ENCODE measurements around the gene OLFML2A. TPM values are rescaled to one million over a fixed set of nuclear protein-coding genes. Genes with fewer than 3 reads are reported as not detected.

OLFML2A gene
- total RNA-seq, 1 donor: 0.31 TPM

DNA sequence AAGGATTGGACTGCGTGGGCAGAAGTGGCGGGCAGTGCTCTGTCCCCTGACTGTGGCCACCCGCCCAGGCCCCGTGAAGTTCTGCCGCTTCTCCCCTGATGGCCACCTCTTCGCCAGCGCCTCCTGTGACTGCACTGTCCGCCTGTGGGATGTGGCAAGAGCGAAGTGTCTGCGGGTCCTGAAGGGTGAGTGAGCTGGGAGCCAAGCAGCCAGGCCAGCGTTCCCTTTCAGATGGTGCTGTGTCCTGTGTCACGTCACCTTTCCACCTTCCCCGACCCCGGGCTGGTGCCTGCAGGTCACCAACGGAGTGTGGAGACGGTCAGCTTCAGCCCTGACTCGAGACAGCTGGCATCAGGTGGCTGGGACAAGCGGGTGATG is 78.6 kb downstream of the OLFML2A start:
- H3K4me3 ChIP-seq (ENCODE audit: low read length): no peak overlapping the region

DNA sequence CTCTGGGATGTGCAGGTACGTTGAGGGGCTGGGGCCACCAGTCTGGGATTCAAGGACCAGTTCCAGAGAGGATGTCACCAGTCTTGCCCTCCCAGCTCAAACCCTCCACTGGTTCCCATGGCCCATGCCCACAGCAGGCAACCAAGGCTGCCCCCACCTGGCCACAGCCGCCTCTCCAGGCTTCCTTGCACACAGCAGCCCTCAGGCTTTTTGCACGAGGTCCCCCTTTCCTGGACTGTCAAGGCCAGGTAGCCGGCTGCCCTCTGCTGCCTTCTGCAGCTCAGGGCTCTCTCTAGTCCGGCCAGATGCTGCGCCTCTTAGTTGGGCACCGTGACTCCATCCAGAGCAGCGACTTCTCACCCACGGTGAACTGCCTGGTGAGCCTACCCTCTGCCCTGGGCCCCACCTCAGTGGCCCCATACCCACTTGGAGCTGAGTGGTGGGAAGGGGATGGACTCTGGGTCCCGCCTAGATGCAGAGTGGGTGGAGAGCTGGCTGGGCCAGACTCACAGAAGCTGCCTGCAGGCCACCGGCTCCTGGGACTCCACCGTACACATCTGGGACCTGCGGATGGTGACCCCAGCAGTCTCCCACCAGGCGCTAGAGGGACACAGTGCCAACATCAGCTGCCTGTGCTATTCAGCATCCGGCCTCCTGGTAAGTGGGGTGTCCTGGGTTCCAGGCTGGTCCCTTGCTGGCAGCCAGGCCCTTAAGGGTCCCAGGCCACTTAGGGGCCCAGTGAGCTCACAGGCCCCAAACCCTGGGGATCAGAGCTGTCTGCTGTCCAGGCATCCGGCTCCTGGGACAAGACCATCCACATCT is 79.2 kb downstream of the OLFML2A start:
- Histone ChIP-seq H3K4me3 (ENCODE audit: low read length) (no peak overlapping the region), H3K27me3 (ENCODE audit: insufficient read depth, low read length) (no peaks in the 10 kb centered on the region), H3K9me3 (ENCODE audit: low read depth, low read length) (no peaks in the 10 kb centered on the region), H3K4me1 (ENCODE audit: insufficient read depth, low read length) (peaks cover 30% of the 10 kb centered on the region)

More for the DNA sequence above, 78.6 kb downstream of the OLFML2A start:
- H3K27me3 ChIP-seq (ENCODE audit: insufficient read depth, low read length): no peaks in the 10 kb centered on the region
- H3K4me1 ChIP-seq (ENCODE audit: insufficient read depth, low read length): peaks cover 24% of the 10 kb centered on the region
- H3K9me3 ChIP-seq (ENCODE audit: low read depth, low read length): no peaks in the 10 kb centered on the region

DNA sequence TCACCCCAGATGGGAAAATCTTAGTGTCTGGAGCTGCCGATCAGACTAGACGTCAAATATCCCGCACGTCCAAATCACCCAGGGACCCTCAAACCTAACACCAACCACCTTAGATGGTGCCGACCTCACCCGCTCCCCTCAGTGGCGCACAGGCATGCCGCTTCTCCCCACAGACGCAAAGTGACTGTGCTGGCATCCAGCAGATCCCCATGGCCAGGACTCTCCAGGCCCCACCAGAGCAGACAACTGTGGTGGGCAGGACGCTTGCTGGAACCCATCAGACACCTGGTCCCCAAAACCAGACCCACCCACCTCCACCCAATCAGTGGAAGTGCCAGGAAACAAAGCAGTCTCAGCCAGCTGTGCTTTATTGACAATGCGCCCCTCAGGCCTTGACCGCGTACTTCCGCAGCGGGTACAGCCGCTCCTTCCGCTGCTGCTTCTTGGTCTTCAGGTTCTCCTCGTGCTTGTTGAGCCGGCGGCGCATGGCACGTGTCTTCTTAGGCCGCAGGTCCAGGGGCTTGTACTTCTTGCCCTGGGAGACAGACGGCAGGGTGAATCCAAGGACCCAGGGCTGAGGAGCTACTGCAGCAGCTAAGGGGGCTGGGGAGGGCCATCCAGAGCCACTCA is 80.7 kb downstream of the OLFML2A start:
- Histone ChIP-seq H3K4me1 (ENCODE audit: insufficient read depth, low read length) (peaks cover 32% of the 10 kb centered on the region), H3K9me3 (ENCODE audit: low read depth, low read length) (no peaks in the 10 kb centered on the region), H3K27me3 (ENCODE audit: insufficient read depth, low read length) (no peaks in the 10 kb centered on the region), H3K4me3 (ENCODE audit: low read length) (no peak overlapping the region)

DNA sequence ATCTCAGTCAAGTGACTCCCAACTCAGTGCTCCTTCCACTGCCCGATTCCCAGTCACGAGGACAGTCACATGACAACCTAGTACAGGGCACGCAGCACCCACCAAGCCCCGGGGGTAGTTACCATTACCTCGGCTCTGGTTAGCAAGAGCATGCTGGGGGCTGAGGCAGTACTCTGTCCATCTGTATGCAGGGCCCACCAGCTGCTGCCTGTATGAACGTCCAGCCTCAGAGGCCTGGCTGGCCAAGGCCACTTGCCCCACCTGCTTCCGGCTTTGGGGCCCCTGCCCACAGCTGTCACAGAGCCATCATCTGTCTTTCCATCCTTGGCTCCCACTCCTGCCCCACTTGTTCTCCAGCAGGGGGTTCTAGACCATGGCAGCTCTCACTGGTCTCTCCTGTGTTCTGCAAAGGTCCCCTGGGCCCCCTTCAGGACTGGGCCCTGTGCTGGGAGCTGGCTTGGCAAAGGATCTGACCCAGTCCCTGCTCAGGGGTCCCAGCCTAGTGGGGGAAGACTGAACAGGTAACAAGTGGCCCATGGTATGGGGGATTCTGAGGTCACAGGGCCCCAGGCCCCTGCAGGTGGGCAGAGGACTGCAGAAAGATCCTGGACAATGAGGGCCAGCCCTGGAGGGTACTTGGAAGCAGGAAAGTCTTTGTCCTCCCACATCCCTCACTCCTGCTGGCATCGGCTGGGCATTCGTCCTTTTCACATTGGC is 81.6 kb downstream of the OLFML2A start:
- H3K9me3 ChIP-seq (ENCODE audit: low read depth, low read length): no peaks in the 10 kb centered on the region
- H3K4me1 ChIP-seq (ENCODE audit: insufficient read depth, low read length): peaks cover 32% of the 10 kb centered on the region
- no peaks in the 10 kb centered on the region for H3K27me3 ChIP-seq (ENCODE audit: insufficient read depth, low read length)
- no peak overlapping the region for H3K4me3 ChIP-seq (ENCODE audit: low read length)

DNA sequence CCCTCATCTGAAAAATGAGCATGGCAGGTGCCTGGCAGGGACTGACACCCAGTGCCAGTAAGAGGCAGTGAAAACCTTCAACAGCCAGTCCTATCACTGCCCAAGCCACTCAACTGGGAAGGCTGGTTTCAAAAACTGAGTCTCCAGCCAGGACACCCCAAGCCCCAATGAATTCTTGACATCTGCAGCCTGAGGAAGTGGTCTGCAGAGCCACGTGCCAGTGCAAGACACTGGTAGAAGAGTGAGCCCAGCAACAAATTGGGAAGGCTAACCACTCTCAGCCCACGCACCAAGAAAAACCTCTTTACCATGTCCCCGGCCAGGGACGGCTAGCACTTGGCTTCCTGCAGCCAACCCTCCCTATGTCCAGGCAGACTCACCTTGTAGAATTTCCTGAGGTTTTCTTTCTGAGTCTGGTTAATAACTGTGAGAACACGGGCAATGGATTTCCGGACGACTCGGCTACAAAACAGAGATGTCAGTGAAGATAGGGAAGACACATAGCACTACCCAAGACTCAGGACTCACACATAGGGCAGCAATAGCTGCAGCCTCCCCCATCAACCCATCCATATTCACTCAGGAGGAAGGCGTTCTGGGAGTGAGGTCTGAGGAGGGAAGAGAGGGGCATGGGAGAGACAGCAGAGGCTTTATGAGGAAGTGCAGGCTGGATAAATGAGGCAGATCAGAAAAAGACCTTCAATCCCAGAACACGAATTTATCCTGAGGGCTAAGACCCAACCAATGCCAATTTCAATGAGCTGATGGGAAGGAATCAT is 83.1 kb downstream of the OLFML2A start:
- no peaks in the 10 kb centered on the region for H3K9me3 ChIP-seq (ENCODE audit: low read depth, low read length)
- H3K4me3 ChIP-seq (ENCODE audit: low read length): no peak overlapping the region
- H3K4me1 ChIP-seq (ENCODE audit: insufficient read depth, low read length): peaks cover 35% of the 10 kb centered on the region
- H3K27me3 ChIP-seq (ENCODE audit: insufficient read depth, low read length): no peaks in the 10 kb centered on the region

DNA sequence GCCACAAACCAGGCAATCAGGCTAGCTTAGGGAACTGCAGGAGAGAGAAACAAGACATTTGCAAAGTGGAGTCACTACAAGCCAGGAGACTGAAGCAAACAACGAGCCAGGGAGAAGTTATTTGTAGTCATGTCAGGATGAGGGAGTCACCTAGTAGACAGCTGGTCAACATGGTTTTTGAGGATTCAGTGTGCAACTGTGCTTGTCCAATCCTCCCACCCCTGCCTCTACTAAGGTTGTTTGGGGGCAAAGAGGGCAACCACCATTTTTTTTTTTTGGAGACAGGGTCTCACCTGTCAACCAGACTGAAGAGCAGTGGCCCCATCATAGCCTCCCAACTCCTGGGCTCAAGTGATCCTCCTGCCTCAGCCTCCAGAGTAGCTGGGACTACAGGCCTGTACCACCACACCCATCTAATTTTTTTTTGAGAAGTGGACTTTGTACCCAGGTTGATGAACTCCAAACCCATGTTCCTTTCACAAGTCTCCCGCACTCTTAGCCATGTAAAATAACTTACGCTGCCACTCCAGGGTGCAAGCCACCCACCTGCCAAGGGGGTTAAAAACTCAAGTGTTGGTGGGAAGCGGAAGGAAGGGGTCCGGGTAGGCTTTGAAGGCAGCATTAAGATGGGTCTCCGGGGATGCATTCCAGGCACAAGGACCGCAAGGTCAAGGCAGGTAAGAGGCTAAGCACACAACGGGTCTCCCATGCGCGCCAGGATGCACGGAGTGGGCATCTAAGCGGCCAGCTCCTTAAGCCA is 83.8 kb downstream of the OLFML2A start:
- Histone ChIP-seq H3K27me3 (ENCODE audit: insufficient read depth, low read length) (no peaks in the 10 kb centered on the region), H3K4me1 (ENCODE audit: insufficient read depth, low read length) (peaks cover 35% of the 10 kb centered on the region), H3K4me3 (ENCODE audit: low read length) (peak overlapping the region; percentile 79), H3K9me3 (ENCODE audit: low read depth, low read length) (no peaks in the 10 kb centered on the region)

DNA sequence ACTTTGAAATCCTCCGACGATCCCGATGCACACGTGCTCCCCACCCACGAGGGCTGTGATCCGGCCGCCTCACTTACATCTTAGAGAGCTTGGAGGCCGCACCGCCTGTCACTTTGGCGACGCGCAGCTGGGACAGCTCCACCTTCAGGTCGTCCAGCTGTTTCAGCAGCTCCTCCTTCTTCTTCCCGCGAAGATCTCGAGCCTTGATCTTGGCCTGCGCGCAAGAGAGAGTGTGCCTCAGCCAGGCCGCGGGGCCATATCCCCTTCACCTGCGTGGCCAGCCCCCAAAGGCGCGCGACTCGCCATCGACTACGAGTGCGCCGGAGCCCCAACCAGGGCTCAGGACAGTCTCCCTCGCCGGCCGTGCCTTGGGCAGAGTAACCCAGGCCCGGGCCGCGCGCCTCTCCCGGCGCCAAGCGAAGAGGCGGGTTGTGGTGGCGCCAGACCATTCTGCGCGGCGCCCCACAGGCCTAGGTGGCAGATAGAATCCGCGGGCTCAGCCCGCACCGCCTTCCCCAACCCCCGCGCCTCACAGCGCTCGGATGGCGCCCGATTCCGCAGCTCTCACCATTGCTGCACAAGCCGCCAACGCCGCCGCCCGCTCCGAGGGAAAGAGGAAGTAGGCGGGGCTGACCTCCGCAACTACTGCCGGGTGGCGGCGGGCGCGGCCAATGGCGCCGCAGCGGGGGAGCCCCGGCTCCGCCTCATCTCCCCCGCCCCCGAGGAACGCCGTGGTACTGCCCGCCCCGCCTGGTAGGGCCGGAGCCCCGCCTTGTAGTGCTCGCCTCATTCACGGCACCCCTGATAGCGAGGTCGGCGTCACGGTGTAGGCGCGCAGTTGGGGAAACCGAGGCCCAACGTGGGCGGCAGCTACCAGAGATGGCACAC is 84.7 kb downstream of the OLFML2A start, which contains the start of the genes ARPC5L and RPL35:
Gene ARPC5L, plus strand, starts transcription at position 789 of the 888 bp plus-strand sequence. CDS start 7,161 bp downstream, outside the sequence.
Gene RPL35, minus strand, starts transcription at position 616 of the 888 bp plus-strand sequence. Its CDS starts 45 bp downstream, at position 571.
- Histone ChIP-seq H3K27me3 (ENCODE audit: insufficient read depth, low read length) (no peaks in the 10 kb centered on the region), H3K9me3 (ENCODE audit: low read depth, low read length) (no peaks in the 10 kb centered on the region), H3K4me3 (ENCODE audit: low read length) (peak within 1 kb of the TSS; percentile 79), H3K4me1 (ENCODE audit: insufficient read depth, low read length) (peaks cover 35% of the 10 kb centered on the region)

DNA sequence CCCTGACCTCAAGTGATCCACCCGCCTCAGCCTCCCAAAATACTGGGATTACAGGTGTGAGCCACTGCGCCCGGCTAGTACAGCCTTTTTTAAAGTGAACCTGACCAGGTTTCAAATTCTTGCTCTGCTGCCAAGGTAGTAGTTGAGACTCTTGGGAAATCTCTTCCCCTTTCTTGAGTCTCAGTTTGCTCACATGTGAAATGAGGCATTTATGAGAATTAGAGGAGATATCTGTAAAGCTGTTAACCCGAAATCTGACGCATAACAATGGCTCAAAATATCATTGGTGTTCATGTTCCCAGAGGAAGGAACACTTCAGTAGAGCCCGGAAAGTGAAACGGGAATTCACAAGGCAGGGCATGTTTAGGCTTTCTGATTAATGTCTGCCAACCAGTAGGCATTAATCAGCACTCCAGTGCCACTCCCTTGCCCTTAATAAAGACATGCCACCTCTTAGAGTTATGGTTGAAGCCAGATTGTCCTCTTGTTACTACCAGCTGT is 86.5 kb downstream of the OLFML2A start:
- no peaks in the 10 kb centered on the region for H3K27me3 ChIP-seq (ENCODE audit: insufficient read depth, low read length)
- peaks cover 46% of the 10 kb centered on the region for H3K4me1 ChIP-seq (ENCODE audit: insufficient read depth, low read length)
- H3K4me3 ChIP-seq (ENCODE audit: low read length): no peak overlapping the region
- no peaks in the 10 kb centered on the region for H3K9me3 ChIP-seq (ENCODE audit: low read depth, low read length)

Other genes with a start within 250 kb of the OLFML2A start
- 0.42 TPM for gene NR6A1, start 5.8 kb upstream of the OLFML2A start, total RNA-seq
- gene WDR38, start 76.3 kb downstream of the OLFML2A start, total RNA-seq: not detected
- gene RPL35, start 84.8 kb downstream of the OLFML2A start, total RNA-seq: 2,254 TPM
- 29.3 TPM for gene ARPC5L, start 85.0 kb downstream of the OLFML2A start, total RNA-seq
- 8.5 TPM for gene GOLGA1, start 163.9 kb downstream of the OLFML2A start, total RNA-seq

Measured in mononuclear cell (primary cell).